Esophagus squamous epithelium (tissue), 5 donors: ENCODE results near the gene AHNAK. TPM values are rescaled to one million over a fixed set of nuclear protein-coding genes. Genes with fewer than 3 reads are reported as not detected.
"Not testable (repeated sequence)": the region's sequence is repeated elsewhere in the genome, so short reads cannot be mapped to it uniquely, and the experiment has no call there.

Source experiments
- DNase-seq: peaks from one replicate; lab custom pipeline; 2025; lab: John Stamatoyannopoulos, UW
- H3K27ac ChIP-seq, 4 donors: fragments of 200-600 bp; sonication (generic); one replicate each; pipeline ENCODE4 v1.5.1; 2016 to 2019; ENCODE audit warnings: mild to moderate bottlenecking in 1 of 4
- H3K27me3 ChIP-seq, 4 donors: fragments of 200-600 bp; sonication (generic); 1 replicate in 3 of 4; 2 replicates in 1 of 4; pipeline versions ENCODE4 v1.5.1 to v1.6.0; 2017 to 2021; ENCODE audit warnings: antibody characterized with exemption in 1 of 4
- H3K36me3 ChIP-seq, 3 donors: fragments of 200-600 bp; sonication (generic); one replicate each; pipeline ENCODE4 v1.5.1; 2016 to 2019
- H3K4me1 ChIP-seq, 3 donors: fragments of 200-600 bp; sonication (generic); one replicate each; pipeline ENCODE4 v1.5.1; 2017 to 2019
- H3K4me3 ChIP-seq, 4 donors: fragments of 200-600 bp; sonication (generic); 1 replicate in 3 of 4; 2 replicates in 1 of 4; pipeline ENCODE4 v1.5.1; 2016 to 2019; ENCODE audit warnings: mild to moderate bottlenecking in 2 of 4, moderate library complexity in 1 of 4
- H3K9me3 ChIP-seq, 3 donors: fragments of 200-600 bp; sonication (generic); one replicate each; pipeline ENCODE4 v1.5.1; 2016 to 2019
- CTCF ChIP-seq, 6 experiments: fragments of 450-650 bp in 4 of 6; fragments of 200-600 bp in 2 of 6; sonication (generic) in 2 of 6; IDR thresholded peaks; one replicate each; pipeline ENCODE4 v1.5.1; 2016 to 2019; ENCODE audit warnings: antibody characterized with exemption in 6 of 6, mild to moderate bottlenecking in 4 of 6, moderate library complexity in 4 of 6
- POLR2A ChIP-seq, 4 donors: fragments of 450-650 bp; IDR thresholded peaks; one replicate each; pipeline ENCODE4 v1.6.1; 2017; ENCODE audit warnings: antibody characterized with exemption in 4 of 4, mild to moderate bottlenecking in 4 of 4, moderate library complexity in 3 of 4
- WGBS, 2 donors: methylation state at CpG; one replicate each; pipeline ENCODE4 v1.1.5; 2018; 5-methylcytosine and 5-hydroxymethylcytosine counted together
- intact Hi-C: fragments of 100-400 bp; cut with DNase I; formaldehyde crosslinking; loops from one replicate; pipeline ENCODE4 v1.15.0; 2022
- total RNA-seq, 4 donors: library from RNA; depleted of rRNA; stranded (reverse); fragments of >200 nt; gene quantifications; one replicate each; pipeline ENCODE4 v1.1.0, GENCODE V29; 2016
- donor health status: DM: yes; HTN: yes; CAD: no.

The AHNAK gene
- total RNA-seq, 4 donors from 2014 or later, result 695 to 1,250 (median 954) TPM

- H3K4me1 ChIP-seq, result peaks cover 80 to 100% (median 91%) of the 10 kb centered on the region in 3 donors
- WGBS, 2 donors, result 32 to 45% methylated on average over 4 to 7 of the region's 8 CpGs
- H3K4me3 ChIP-seq, result peak overlapping the region in 2 of 4 donors; percentile 29 to 52
- peak in 1 of 6 experiments; percentile 2 for TF ChIP-seq CTCF (IDR thresholded peaks at IDR 0.05)
- TF ChIP-seq POLR2A (IDR thresholded peaks at IDR 0.05), result no peak
- H3K27ac ChIP-seq, result peak overlapping the region; percentile 92 to 95 (median 94)
- DNase-seq, result no peak
- H3K36me3 ChIP-seq, result peaks cover 0 to 15% (median 4%) of the 10 kb centered on the region in 3 donors
- no peaks in the 10 kb centered on the region for H3K27me3 ChIP-seq
- intact Hi-C loops, result no loop called here
- no peaks in the 10 kb centered on the region for H3K9me3 ChIP-seq
These were observed 7.3 kb upstream of the AHNAK start for GRCh38 chr11:62553839-62554361.

DNA sequence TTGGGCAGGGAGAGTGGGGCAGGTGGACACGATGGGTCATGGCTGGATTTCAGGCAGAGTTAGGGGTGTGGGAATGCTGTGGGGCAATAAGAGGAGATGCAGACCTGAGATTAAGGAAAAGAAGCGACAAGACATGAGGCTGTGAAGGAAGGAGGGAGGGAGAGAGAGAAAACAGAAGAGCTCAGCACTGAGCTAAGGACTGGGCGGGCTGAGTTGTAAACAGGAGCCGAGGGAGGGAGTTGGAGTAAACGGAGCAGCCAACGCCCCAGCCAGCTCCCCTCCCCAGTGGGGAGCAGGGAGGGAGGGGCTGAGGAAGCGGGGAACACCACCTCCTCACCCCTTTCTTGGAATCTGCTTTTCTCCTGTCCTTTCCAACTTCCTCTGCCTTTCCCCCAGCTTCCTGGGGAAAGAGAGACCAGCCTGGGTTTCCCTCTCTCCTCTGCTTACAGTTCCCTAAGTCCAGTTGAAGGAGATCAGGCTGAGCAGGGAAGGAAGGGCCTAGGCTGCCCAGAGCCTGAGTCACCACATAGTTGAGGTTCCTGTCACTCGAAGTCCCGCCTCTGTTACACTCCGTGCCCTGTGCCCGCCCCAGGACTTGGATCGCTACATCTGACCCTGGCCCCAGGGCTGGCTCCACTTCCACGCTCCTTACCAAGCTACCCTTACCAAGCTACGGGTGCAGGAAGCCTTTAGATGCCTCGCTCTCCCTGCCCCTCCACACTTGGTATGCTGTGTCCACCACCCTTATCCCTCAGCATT, 6.7 kb upstream of the AHNAK start:
- WGBS, 2 donors, result 2% methylated on average over 15 of the region's 15 CpGs
- Histone ChIP-seq H3K27ac (peak overlapping the region; percentile 92 to 95 (median 94)), H3K4me3 (peak overlapping the region; percentile 1 to 52 (median 29)), H3K9me3 (no peaks in the 10 kb centered on the region), H3K27me3 (no peaks in the 10 kb centered on the region), H3K36me3 (peaks cover 0 to 8% (median 0%) of the 10 kb centered on the region in 3 donors), H3K4me1 (peaks cover 85 to 100% (median 91%) of the 10 kb centered on the region in 3 donors)
- TF ChIP-seq CTCF (IDR thresholded peaks at IDR 0.05) (no peak), POLR2A (IDR thresholded peaks at IDR 0.05) (peak in 2 of 4 donors; percentile 59 to 65)
- intact Hi-C loops, result no loop called here
- no peak for DNase-seq

DNA sequence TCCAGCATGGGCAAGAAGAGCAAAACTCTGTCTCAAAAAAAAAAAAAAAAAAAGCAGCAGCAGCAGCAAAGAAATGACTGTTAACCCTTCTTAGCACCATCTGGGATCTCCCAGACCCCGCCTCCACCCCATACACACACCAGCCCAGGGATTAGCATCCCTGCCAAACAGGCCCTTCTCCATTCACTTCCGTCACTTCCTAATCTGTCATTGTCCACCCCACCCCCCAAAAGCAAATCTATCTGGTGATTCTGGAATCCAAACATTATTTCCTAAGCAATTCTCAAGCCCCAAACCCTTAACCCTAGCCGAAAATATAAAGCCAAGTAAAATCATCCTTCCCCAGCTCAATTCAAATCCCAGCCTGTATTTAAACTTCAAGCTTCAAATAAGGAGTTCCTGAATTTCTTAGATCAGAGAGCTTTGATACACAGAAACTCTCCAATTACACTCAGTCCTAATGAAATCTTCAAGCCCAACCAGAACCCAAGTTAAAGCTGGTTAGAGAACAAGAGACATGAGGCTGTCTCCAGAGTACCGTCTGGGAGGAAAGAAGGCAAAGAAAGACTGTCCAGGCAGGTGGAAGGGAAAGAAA, 6.0 kb upstream of the AHNAK start:
- 10 to 22% methylated on average over 4 of the region's 4 CpGs for WGBS, 2 donors
- Histone ChIP-seq H3K36me3 (peaks cover 0 to 2% (median 0%) of the 10 kb centered on the region in 3 donors), H3K9me3 (no peaks in the 10 kb centered on the region), H3K4me3 (peak overlapping the region; percentile 1 to 52 (median 29)), H3K27ac (peak overlapping the region; percentile 92 to 95 (median 94)), H3K27me3 (no peaks in the 10 kb centered on the region), H3K4me1 (peaks cover 86 to 100% (median 87%) of the 10 kb centered on the region in 3 donors)
- intact Hi-C loops, result no loop called here
- DNase-seq, result no peak
- TF ChIP-seq POLR2A (IDR thresholded peaks at IDR 0.05) (no peak), CTCF (IDR thresholded peaks at IDR 0.05) (no peak)

GRCh38 chr11:62550478-62550877, 3.9 kb upstream of the AHNAK start:
- H3K36me3 ChIP-seq, H3K9me3 ChIP-seq, intact Hi-C loops, DNase-seq, H3K4me3 ChIP-seq, H3K27me3 ChIP-seq: not testable (repeated sequence)
- WGBS, 2 donors, result 91 to 96% methylated on average over 1 to 2 of the region's 2 CpGs
- Histone ChIP-seq H3K27ac (peak overlapping the region in 3 of 4 donors; percentile 93 to 100 (median 95)), H3K4me1 (peaks cover 66 to 86% (median 71%) of the 10 kb centered on the region in 3 donors)

DNA sequence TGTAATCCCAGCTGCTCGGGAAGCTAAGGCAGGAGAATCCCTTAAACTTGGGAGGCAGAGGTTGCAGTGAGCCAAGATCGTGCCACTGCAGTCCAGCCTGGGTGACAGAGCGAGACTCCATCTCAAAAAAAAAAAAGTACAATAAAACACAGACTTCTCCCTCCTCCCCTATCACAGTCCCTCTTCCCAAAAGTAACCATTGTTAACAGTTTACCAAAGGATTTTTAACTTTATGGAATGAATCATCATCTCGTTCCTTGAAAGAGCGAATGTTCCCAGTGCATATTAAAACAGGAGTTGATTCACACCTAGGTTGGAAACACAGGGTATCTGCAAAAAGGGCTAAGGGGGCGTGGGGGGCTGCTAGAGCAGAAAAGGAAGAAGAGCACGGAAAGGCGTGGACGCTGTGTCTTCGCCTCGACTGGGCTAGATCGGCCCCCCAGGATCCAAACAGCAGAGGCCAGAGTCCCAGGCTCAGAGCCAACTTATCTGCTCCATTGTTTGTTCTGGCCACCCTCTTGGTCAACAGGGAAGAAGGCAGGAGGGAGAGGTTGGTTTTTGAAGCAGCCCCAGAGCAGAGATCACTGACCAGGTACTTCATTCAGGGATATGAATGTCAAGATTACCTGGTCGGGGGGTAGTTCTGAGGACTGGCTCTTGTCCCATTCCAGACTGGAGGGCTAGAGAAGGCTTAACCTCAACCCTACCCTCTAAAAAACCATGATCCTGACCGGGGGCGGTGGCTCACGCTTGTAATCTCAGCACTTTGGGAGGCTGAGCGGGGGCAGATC, 2.1 kb upstream of the AHNAK start:
- 47 to 60% methylated on average over 16 to 17 of the region's 17 CpGs for WGBS, 2 donors
- no peak for DNase-seq
- H3K36me3 ChIP-seq, result no peaks in the 10 kb centered on the region
- peak overlapping the region; percentile 99 to 100 (median 100) for H3K27ac ChIP-seq
- H3K27me3 ChIP-seq, result no peaks in the 10 kb centered on the region
- H3K4me3 ChIP-seq, result peak overlapping the region in 1 of 4 donors; percentile 100
- intact Hi-C loops, result no loop called here
- no peaks in the 10 kb centered on the region for H3K9me3 ChIP-seq
- peaks cover 48 to 82% (median 55%) of the 10 kb centered on the region in 3 donors for H3K4me1 ChIP-seq
- TF ChIP-seq CTCF (IDR thresholded peaks at IDR 0.05) (no peak), POLR2A (IDR thresholded peaks at IDR 0.05) (no peak)
